ENCODE data around the gene FXYD5.

FXYD5 gene, protein sequence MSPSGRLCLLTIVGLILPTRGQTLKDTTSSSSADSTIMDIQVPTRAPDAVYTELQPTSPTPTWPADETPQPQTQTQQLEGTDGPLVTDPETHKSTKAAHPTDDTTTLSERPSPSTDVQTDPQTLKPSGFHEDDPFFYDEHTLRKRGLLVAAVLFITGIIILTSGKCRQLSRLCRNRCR

DNA sequence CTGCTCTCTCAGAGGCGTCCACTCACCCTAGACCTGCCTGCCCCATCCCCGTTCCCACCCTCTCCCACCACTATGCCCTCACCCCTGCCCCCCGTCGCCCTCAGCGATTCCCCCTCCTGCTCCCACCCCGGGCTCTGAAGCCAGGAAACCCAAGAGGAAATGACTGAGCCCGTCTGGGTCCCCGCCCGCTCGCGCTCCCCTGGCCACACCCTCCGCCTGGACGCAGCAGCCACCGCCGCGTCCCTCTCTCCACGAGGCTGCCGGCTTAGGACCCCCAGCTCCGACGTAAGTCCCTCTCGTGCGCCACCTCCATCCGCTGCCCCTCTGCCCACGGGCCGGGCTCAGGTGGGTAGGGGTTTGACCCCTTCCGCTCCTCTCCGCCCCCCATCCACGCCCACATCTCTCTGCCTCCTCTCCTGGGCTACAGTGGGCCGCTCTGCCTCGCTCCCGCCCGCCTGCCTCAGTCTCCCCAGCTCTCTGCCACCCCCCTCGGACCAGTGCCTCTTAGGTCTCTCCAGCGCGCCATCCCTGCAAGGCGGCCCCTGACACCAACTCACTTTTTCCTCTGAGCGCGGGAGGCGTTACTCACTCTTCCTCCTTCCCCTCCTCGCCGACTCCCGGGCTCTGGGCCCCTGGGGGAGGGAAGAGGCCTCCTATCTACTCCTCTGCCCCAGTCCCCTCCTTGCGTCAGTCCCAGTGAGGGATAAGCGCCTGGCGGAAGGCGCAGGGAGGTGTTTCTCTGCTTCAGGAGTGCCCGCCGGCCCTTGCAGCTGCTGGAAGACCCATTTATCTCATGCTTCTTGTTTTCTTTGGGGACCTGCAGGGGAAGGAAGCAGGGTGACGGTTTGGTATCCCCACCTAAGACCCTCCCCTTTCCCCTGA, at the start of gene FXYD5:
Gene FXYD5 (plus strand): TSS at position 211 of the 882 bp plus-strand sequence. CDS start 816 bp downstream, outside the sequence.
- DNase-seq: peak in 2 of 10 donors; percentile 84 to 86
- intact Hi-C loops (cut with DNase I): no loop called here

DNA sequence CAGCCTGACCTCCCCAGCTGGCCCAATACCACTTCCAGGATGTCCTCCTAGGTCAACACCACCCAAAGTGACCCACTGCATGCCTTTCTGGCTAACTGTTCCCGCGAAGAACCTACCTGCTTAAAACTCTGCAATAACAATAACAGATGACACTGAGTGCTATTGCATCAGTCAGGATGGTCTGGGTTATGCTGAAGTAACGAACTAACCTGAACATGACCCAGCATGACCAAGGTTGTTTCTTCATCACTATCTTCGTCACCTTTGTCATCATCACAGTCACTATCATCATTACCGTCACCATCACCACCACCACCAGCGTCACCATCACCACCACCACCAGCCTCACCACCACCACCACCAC, 49.5 kb upstream of the FXYD5 start:
- DNase-seq: no peak
- intact Hi-C loops (cut with DNase I): no loop called here

DNA sequence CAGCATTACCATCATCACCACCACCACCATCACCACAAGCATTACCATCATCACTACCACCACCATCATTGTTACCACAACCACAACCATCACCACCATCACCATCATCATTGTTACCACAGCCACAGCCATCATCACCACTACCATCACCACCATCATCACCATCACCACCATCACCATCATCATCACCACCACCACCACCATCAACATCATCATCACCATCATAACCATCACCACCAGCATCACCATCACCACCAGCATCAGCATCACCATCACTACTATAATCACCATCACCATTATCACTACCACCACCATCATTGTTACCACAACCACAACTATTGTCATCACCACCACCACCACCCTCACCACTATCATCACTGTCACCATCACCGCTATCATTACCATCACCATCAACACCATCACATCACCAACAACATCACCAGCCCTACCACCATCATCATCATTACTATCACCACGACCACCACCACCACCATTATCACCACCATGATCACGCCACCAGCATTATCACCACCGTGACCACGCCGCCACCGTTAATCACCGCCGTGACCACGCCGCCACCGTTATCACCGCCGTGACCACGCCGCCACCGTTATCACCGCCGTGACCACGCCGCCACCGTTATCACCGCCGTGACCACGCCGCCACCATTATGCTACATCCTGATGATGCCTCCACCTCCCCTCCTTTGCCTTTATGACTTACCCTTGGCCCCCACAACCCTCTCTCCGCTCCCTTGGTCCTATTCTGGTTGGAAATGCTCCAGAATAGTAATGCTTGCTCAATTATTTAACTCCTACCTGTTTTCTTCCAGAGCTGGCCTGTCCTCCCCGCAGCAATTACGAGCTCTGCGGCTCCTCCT, 48.9 kb upstream of the FXYD5 start:
- intact Hi-C loops (cut with DNase I): no loop called here
- peak in 1 of 10 donors; percentile 85 for DNase-seq

DNA sequence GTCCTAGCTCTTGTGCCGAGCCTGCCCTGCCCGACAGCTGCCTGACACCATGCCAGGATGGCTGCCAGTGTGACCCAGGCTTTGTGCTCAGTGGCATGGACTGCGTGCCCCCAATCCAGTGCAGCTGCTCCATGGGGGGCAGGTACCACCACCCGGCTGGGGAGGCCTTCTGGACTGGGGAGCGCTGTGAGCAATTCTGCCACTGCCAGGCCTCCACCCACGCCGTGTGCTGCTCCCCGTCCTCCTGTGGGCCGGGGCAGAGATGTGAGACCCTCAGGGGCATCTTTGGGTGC, 48.3 kb upstream of the FXYD5 start:
- peak; percentile 71 to 98 (median 84) for DNase-seq
- intact Hi-C loops (cut with DNase I): no loop called here

DNA sequence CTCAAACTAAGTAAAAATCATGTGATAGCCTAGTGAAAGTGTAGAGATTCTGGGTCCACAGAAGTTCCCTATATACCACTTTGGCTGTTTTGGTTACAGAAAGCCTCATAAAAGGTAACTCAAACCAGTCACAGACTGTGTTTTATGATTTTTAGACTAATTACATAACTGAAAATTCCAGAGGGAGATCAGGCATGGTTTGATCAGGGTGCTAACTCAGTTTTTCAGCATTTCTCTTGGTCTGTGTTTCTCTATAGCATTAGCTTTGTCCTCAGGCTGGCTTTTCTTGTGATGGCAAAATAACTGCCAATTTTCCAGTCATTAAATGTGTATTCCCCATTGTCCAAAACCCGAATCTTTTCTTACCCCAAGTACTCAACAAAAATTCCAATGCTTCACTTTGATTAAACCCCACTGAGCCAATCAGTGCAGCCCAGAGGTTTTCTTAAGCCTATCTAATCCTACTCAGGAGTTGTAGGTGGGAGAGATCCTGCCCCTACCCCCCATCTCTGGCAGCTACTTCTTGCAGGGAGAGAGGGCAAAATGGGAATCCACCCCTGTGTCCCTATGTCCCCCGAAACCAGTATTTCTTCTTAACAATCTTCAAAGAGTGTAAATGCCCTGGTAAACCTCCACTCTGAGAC, 47.5 kb upstream of the FXYD5 start:
- intact Hi-C loops (cut with DNase I): no loop called here
- DNase-seq: no peak

DNA sequence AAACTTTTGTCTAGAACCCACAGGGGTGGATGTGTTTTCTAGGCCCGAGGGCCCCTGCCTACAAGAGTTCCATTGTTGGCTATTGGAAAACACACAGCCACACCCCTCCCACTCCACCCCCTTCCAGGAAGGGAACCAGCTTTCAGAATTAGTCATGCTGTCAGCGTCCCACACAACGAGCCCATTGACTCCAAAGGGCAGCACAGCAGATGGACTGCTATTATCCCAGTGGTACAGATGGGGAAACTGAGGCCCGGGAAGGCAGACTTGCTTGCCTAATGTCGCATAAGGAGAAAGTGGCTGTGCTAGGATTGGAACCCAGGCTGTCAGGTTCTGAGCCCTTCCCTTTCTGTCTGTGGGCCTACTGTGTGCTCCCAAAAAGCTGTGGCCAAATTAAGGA, 47.0 kb upstream of the FXYD5 start:
- DNase-seq: peak; percentile 63 to 97 (median 86)
- intact Hi-C loops (cut with DNase I): no loop called here

DNA sequence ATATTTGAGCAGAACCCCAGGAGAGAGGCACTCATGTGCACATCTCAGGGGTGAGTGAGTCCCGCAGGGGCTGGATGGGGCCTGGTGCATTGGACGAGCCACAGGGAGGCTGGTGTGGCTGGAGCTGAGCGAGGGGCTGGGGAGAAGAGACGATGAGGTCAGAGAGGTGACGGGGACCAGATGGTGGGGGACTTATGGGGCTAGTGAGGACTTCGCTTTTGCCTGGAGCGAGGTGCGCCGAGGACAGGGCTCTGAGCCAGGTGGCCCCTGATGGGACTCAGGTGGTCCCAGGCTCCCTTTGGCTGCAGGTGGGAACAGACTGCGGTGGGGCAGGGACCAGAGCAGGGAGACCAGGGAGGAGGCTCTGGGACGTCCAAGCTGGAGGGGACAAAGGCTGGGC, 45.8 kb upstream of the FXYD5 start:
- no peak for DNase-seq
- intact Hi-C loops (cut with DNase I): no loop called here

DNA sequence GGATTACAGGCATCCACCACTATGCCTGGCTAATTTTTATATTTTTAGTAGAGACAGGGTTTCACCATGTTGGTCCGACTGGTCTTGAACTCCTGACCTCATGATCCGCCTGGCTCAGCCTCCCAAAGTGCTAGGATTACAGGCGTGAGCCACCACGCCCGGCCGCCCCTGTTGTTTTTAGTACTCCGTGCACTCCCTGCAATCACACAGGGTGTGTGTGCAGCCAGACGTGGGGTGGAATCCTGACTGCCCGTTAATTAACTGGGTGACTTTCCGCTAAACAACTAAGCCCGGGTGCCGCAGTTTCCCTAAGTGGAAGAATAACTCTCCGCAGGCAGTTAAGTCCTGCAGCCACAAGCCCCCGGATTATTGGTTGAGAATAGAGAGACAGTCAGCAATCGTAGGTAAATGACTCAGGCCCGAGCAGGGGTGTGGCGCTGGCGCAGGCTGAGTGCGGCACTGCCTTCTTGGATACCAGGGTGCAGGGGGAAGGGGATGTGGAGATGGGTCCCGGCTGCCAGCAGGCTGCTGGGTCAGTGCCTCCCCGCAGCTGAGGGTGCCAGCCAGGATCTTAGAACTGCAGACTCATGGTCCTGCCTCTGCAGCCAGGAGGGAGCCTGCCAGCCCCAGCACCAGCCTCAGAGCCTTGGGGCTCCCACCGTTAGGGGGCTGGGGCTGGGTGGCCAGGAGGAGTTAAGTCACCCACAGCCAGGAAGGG, 45.0 kb upstream of the FXYD5 start:
- DNase-seq: peak in 5 of 10 donors; percentile 47 to 93 (median 63)
- intact Hi-C loops (cut with DNase I): no loop called here

DNA sequence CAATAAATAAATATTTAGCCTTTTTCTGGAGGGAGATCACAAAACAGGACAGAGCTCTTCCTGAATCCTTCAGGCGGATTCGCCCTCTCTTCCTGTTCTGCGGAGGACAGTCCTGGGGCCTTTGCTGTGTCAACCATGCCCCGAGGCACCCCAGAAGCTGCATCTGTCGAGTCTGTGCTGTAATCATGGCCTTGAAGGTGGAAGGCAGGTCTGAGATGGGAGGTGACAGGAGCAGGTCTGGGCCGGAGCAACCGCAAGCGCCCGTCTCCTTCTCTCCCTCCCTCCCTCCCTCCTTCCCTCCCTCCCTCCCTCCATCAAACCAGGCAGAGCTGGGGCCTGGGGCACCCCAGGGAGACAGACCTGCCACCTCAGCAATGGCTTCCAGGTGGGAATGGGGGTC, 43.6 kb upstream of the FXYD5 start:
- intact Hi-C loops (cut with DNase I): no loop called here
- DNase-seq: no peak

DNA sequence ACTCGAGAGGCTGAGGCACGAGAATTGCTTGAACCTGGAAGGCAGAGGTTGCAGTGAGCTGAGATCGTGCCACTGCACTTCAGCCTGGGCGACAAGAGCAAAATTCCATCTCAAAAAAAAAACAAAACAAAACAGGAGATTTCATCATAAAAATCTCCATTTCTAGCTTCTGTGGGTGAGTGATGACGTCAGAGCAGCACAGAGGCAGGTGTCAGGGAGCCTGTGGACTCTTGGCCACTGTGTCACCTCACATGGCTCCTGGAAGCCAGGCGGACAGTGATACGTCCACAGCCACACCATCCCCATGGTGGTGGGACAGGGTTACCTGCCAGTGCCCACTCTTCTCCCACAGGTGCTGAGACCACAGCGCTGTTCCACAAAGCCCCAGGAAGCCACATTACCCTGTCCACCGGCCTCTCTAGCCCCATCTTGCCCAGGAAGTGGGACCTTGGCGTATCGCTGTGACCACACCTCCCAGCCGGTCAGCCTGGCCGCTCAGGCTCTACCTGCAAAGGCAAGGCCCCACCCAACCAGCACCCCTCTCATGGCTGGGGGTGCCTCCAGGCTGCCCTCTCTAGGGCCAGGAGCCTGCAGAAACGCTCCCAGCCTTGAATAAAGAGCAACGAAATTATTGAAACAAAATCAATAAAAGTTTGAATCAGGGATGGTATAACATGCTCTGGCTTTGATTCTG, 41.4 kb upstream of the FXYD5 start:
- DNase-seq: no peak
- intact Hi-C loops (cut with DNase I): loop anchor here (1.0 kb wide), 1 partner anchor 22 kb away; the partner anchor contains the start of gene LGI4

DNA sequence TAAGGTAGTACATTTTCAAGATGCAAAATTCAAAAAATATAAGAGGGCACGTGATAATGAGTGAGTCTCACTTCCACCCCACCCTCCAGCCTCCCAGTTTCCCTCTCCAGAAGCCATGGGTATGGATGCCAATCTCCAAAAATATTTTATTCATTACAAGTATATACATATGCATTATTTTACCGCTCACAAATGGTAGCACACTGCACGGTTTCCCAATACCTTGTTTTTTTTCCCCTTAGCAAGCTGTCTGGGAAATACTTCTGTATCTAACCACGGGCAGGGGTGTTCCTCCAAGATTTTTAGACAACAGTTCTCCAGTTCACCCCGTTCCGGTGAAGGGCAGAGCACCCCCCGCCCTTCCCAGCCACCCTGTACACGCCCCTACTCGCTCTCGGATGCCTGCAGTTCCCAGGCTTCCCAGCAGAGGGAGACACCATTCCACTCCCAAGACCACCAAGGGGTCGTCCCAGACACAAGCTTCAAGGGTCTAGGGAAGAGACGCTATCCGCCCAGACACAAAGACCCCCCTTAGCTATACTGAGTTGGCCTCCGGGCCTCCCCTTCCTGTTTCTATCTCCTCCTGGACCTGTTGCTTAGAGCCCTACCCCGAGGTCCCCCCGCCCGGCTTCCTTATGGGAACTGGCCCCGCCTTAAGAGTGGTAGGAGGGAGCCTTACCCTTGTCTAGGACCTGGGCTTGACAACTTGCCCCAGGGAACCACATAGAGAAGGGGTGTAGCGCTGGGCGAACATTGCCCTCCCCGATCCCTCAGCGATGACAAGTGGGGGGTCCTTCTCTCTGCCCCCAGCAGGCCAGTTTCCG, 40.0 kb upstream of the FXYD5 start:
- intact Hi-C loops (cut with DNase I): no loop called here
- DNase-seq: peak in 9 of 10 donors; percentile 65 to 96 (median 87)

DNA sequence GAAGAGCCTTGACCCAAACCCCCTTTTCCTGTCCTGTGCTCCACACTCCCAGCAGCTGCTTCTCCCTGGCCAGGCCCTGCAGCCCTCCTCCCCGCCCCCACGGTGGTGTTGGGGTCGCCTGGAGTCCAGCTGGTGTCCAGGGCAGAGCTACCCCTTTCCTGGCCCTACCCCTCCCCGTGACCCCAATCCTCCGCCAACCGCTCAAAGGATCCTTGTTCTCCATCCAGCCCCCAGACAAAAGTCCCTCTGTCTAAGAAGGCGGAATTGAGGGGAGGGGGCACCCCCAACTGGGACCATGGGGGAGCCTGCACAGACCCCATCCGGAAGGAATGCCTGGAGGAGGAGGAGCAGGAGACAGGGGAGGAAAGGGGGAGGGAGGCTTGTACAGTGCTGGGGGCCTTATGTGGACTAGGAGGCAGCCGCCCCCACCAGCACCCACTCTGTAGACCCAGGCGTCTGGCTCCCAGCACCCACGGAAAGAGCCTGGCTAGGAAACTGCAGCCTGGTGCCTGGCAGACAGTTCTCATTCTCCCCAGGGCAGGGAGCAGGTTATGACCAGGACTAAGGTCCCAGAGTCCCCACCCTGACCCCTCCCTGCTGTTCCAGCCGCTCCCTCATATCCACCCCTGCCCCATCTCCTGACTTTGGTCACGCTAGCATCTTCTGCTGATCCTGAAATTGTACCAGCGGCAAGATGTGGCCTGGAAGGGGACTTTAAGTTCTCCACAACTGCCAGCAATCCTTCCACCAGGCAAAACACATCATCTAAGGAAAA, 39.2 kb upstream of the FXYD5 start, which contains the start of gene FXYD3:
Gene FXYD3 (plus strand): TSS at position 647 of the 775 bp plus-strand sequence. CDS start 3,554 bp downstream, outside the sequence.
- intact Hi-C loops (cut with DNase I): no loop called here
- peak; percentile 77 to 97 (median 88) for DNase-seq

DNA sequence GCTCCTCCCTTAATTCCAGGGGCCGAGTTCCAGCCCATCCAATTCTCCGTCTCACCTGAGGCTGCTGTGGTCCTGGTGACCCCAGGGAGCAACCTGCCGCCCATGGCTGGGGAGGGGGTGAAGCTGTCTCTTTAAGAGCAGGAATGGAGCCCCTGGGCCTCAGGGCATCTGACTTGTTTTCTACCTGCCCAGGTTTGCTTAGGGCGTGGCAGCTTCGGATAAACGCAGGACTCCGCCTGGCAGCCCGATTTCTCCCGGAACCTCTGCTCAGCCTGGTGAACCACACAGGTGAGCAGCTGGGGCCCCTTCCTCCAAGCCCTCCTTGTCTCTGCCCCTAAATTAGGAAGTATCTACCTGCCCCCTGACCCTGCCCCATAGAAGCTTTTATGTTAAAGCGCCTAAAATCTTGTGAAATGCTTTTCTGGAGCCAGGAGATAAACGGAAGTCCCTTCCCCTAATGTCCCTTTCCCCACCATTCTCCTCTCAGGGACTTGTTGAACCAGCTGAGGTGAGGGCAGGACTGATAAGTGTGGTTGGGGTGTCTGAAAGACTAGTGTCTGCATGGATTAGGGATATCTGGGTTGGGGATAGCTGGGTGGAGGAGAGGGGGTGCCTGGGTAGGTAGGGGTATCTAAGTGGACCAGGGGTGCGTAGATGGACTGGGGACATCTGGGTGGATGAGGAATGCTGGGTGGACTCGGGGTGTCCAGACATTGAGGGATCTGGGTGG, 38.3 kb upstream of the FXYD5 start:
- intact Hi-C loops (cut with DNase I): no loop called here
- no peak for DNase-seq

DNA sequence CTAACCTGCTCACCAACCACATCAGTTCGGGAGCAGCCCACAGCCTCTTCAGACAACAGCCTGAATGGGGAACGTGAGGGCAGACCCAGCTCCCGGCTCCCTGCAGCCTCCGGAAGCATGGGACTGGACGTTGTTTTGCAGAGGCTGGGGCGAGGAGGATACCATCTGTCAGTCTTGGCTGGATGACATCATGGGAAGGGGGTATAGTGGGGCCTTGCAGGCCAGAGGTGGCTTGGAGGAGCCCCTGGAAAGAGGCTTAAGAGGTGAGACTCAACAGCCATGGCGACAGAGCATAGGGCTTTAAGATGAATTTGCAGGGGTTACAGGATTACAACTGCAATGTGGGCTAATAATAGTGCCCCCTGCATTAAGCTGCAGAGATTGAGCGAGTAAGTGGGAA, 37.4 kb upstream of the FXYD5 start:
- no peak for DNase-seq
- intact Hi-C loops (cut with DNase I): no loop called here

DNA sequence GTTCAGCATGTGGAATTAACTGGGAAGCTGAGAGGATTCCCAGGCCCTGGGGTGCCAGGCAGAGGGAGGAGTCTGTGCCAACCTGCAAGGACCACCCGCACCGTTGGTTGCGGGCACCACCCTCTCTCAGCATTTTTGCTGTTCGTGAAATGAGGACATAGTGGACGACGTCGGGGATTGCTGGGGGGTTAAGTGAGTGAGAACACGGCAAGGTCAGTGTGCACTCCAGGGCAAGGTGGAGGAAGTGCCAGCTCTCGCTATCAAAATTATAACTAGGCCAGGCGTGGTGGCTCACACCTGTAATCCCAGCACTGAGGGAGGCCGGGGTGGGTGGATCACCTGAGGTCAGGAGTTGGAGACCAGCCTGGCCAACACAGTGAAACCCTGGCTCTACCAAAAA, 36.7 kb upstream of the FXYD5 start:
- intact Hi-C loops (cut with DNase I): no loop called here
- no peak for DNase-seq

DNA sequence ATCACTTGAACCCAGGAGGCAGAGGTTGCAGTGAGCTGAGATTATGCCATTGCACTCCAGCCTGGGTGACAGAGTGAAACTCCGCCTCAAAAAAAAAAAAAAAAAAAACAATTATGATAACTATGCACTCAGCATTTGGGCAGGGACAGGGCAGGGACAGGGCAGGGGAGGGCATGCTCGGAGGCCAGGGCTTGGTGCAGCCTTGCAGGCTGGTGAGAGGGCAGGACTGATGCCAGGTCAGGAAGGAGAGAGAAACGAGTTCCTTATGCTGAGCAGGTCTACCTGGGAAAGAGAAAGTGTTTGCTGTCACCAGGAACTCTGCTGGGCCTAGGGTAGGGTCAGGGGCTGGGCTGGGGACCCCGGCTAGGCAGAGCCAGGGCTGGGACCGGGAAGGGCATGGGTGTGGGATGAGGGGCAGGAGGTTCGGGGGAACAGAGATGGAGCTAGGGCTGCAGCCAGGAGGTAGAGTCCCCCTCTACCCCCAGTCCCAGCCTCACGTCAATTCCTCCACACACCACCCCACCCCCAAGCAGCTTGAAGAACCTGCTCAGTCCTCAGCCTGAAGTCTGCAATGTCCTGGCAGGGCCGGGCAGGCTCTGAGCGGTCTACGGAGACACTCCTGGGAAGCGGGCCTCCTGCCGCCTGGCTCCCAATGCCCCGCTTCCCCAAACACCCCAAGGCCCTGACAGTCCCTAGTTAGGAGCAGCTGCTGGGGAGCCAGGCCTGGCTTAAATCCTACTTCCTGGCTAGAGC, 36.1 kb upstream of the FXYD5 start:
- intact Hi-C loops (cut with DNase I): no loop called here
- no peak for DNase-seq

All from posterior cingulate gyrus (tissue), 11 donors.